ENCODE measurements around the gene MAST3.

DNA sequence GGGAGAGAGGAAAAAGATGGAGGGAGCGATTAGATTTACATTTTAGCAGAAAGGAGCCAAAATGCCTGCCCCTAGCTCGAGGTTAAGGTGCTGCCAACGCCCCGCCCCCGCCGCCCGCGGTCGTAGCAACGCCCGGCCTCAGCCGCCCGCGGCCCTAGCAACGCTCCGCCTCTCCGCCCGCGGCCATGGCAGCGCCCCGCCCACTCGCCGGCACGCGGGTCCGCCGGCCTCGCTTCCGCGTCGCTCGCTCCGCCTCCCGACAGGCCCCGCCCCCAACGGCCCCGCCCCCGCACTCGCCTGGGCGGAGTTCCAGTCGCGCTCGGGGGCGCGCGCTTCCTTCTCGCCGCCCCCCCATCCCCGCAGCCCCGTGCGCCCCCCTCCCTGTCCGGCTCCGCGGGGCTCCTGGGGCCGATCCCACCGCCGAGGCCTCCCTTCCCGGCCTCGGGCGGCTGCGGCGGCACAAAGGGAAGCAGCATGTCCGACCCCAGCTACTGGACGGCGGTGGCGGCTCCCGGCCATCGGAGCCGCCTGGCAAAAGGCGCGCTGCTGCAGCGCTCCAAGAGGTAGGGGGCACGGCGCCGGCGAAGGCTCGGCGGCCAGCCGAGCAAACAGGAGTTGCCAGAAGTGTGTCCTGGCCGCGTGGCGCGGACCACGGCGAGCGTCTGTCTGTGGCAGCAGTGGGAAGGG lies 20.3 kb downstream of the MAST3 start:
- no peak for TF ChIP-seq YY1 (IDR thresholded peaks at IDR 0.05; ENCODE audit: insufficient read depth, insufficient read length)
- TF ChIP-seq SUZ12 (IDR thresholded peaks at IDR 0.05; ENCODE audit: extremely low read depth, insufficient read depth, insufficient read length), result no peak
- TF ChIP-seq ZNF274 (IDR thresholded peaks at IDR 0.05; ENCODE audit: low read depth, low read length), result no peak
